Measurements from ENCODE around the gene PDLIM1.
A peak's percentile ranks its signal among the peaks of the same experiment; 100 is the strongest.

PDLIM1 gene

GRCh38 chr10:95290461-95291364 is at the start of gene PDLIM1:
PDLIM1 (minus strand) TSS chr10:95291003; CDS start chr10:95290915, 88 bp downstream.
- DNase-seq = peak in 1 of 4 experiments; percentile 5

- DNase-seq = no peak
Observed at GRCh38 chr10:95339863-95340262, 49.1 kb upstream of the PDLIM1 start.

- DNase-seq = no peak
Observed at GRCh38 chr10:95337423-95338160, 46.8 kb upstream of the PDLIM1 start.

GRCh38 chr10:95336702-95337101 is 45.9 kb upstream of the PDLIM1 start:
- DNase-seq = no peak

GRCh38 chr10:95335933-95336699 is 45.3 kb upstream of the PDLIM1 start:
- no peak for DNase-seq

- no peak for DNase-seq
Observed at GRCh38 chr10:95334805-95335144, 44.0 kb upstream of the PDLIM1 start.

- no peak for DNase-seq
Observed at GRCh38 chr10:95333997-95334804, 43.4 kb upstream of the PDLIM1 start.

- DNase-seq = no peak
Observed at GRCh38 chr10:95332666-95333249, 42.0 kb upstream of the PDLIM1 start.

- DNase-seq = no peak
Observed at GRCh38 chr10:95331596-95332130, 40.9 kb upstream of the PDLIM1 start.

GRCh38 chr10:95330966-95331453 is 40.2 kb upstream of the PDLIM1 start:
- DNase-seq = no peak

GRCh38 chr10:95329296-95329695 is 38.5 kb upstream of the PDLIM1 start:
- no peak for DNase-seq

GRCh38 chr10:95328013-95328412 is 37.2 kb upstream of the PDLIM1 start:
- DNase-seq = no peak

- no peak for DNase-seq
Observed at GRCh38 chr10:95327367-95327766, 36.6 kb upstream of the PDLIM1 start.

- no peak for DNase-seq
Observed at GRCh38 chr10:95326396-95326795, 35.6 kb upstream of the PDLIM1 start.

GRCh38 chr10:95325863-95326262 is 35.1 kb upstream of the PDLIM1 start:
- DNase-seq = no peak

- DNase-seq = no peak
Observed at GRCh38 chr10:95324436-95325268, 33.8 kb upstream of the PDLIM1 start.

- DNase-seq = no peak
Observed at GRCh38 chr10:95321554-95322301, 30.9 kb upstream of the PDLIM1 start.

GRCh38 chr10:95319239-95319638 is 28.4 kb upstream of the PDLIM1 start:
- DNase-seq = no peak

GRCh38 chr10:95315509-95315908 is 24.7 kb upstream of the PDLIM1 start:
- DNase-seq = no peak

Data from activated CD4-positive, CD25-positive, alpha-beta regulatory T cell (primary cell).